ENCODE results near the gene MAPK10. TPM values are rescaled to one million over a fixed set of nuclear protein-coding genes. Genes with fewer than 3 reads are reported as not detected.

The MAPK10 gene
- total and polyA plus RNA-seq, 10 of the 15 experiments (the other 5 are each of a cell fraction or from before 2014, with no cell fraction given): 1.1 to 4.2 (median 2.4) TPM

DNA sequence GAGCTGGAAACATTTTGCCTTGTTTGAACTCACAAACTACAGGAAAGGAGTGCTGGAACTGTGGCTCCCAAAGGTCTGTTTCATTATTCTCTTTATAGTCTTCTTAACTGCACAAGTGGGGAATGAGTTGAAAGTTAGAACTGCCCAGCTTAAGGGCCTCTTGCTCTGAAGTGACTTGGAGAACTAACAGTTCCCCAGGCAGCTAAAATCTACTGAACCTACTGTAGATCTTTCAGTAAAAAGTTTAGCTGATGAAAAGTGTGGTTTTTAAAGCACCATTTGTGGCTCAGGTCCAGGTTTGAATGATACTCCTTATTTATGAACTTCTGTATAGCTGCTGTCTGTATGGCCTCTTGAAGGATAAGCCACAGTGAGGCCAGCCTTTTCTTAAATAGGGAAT is 353.8 kb downstream of the MAPK10 start (continued):
- TF ChIP-seq, protein P1, sequence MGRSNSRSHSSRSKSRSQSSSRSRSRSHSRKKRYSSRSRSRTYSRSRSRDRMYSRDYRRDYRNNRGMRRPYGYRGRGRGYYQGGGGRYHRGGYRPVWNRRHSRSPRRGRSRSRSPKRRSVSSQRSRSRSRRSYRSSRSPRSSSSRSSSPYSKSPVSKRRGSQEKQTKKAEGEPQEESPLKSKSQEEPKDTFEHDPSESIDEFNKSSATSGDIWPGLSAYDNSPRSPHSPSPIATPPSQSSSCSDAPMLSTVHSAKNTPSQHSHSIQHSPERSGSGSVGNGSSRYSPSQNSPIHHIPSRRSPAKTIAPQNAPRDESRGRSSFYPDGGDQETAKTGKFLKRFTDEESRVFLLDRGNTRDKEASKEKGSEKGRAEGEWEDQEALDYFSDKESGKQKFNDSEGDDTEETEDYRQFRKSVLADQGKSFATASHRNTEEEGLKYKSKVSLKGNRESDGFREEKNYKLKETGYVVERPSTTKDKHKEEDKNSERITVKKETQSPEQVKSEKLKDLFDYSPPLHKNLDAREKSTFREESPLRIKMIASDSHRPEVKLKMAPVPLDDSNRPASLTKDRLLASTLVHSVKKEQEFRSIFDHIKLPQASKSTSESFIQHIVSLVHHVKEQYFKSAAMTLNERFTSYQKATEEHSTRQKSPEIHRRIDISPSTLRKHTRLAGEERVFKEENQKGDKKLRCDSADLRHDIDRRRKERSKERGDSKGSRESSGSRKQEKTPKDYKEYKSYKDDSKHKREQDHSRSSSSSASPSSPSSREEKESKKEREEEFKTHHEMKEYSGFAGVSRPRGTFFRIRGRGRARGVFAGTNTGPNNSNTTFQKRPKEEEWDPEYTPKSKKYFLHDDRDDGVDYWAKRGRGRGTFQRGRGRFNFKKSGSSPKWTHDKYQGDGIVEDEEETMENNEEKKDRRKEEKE (IDR thresholded peaks at IDR 0.05): no peak
- TF ChIP-seq ZBED1 (IDR thresholded peaks at IDR 0.05; ENCODE audit: borderline replicate concordance): no peak

DNA sequence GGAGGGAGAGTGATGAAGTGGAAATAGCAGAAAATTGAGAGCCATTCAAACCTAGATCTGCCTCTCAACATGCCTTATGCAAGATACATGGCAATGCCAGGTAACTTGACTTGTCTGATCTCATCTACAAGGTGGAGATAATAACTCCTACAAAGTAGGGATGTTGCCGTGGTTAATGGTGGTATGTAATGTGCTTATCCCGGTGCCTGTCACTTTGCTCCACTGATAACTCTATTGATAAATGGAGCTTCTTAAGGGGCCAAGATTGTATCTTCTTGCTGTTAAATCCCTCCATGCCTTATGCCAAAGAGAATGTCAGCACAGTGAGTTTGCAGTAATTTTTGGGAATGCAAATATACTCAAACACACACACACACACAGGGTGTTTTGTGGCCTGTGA is 355.8 kb downstream of the MAPK10 start:
- in situ Hi-C loops (cut with MboI) (no loop called here), intact Hi-C loops (cut with micrococcal nuclease; ENCODE audit: unreplicated experiment) (no loop called here)
- Histone ChIP-seq H4K20me1 (ENCODE audit: control insufficient read depth, insufficient read depth) (no peaks in the 10 kb centered on the region), H3K9me3 (replicated peaks; ENCODE audit: control insufficient read depth, insufficient read depth, low read length) (no peaks in the 10 kb centered on the region), H3K9ac (ENCODE audit: control insufficient read depth, insufficient read depth, low read length) (no peak overlapping the region), H3K4me2 (ENCODE audit: control insufficient read depth, insufficient read depth) (no peak overlapping the region), H3K4me3 (no peak overlapping the region), H3K27me3 (replicated peaks in 1 of 2; ENCODE audit: control insufficient read depth in 2 of 2, insufficient read depth in 2 of 2, low read length in 1 of 2) (no peaks in the 10 kb centered on the region), H3K4me1 (ENCODE audit: control insufficient read depth, insufficient read depth, low read length) (no peaks in the 10 kb centered on the region), H3K27ac (ENCODE audit: control insufficient read depth, insufficient read depth) (no peak overlapping the region), H3K36me3 (ENCODE audit: control insufficient read depth in 2 of 2, insufficient read depth in 2 of 2, low read length in 1 of 2) (no peaks in the 10 kb centered on the region), H2AFZ (ENCODE audit: control insufficient read depth, low read depth, low read length) (no peak overlapping the region), H3K79me2 (ENCODE audit: control insufficient read depth, insufficient read depth, low read length) (no peaks in the 10 kb centered on the region)
- ChIA-PET POLR2A (no interaction called here), SMC1A (ENCODE audit: uncharacterized antibody, unreplicated experiment) (interaction anchor here (1.3 kb wide), 1 partner anchor 9 kb away, joined by 3 read pairs; no protein-coding TSS in a partner anchor), RAD21 (ENCODE audit: unreplicated experiment) (no interaction called here), CTCF (no interaction called here)
- 91% methylated on average over 2 of the region's 2 CpGs for WGBS (ENCODE audit: insufficient coverage, insufficient replicate concordance, low lambda C conversion rate, missing lambda C conversion rate)
- no peak for FAIRE-seq
- no peak for ATAC-seq
- TF ChIP-seq ZSCAN29 (IDR thresholded peaks at IDR 0.05): no peak
- TF ChIP-seq, protein P2, sequence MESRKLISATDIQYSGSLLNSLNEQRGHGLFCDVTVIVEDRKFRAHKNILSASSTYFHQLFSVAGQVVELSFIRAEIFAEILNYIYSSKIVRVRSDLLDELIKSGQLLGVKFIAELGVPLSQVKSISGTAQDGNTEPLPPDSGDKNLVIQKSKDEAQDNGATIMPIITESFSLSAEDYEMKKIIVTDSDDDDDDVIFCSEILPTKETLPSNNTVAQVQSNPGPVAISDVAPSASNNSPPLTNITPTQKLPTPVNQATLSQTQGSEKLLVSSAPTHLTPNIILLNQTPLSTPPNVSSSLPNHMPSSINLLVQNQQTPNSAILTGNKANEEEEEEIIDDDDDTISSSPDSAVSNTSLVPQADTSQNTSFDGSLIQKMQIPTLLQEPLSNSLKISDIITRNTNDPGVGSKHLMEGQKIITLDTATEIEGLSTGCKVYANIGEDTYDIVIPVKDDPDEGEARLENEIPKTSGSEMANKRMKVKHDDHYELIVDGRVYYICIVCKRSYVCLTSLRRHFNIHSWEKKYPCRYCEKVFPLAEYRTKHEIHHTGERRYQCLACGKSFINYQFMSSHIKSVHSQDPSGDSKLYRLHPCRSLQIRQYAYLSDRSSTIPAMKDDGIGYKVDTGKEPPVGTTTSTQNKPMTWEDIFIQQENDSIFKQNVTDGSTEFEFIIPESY (IDR thresholded peaks at IDR 0.05): no peak
- TF ChIP-seq, protein P3, sequence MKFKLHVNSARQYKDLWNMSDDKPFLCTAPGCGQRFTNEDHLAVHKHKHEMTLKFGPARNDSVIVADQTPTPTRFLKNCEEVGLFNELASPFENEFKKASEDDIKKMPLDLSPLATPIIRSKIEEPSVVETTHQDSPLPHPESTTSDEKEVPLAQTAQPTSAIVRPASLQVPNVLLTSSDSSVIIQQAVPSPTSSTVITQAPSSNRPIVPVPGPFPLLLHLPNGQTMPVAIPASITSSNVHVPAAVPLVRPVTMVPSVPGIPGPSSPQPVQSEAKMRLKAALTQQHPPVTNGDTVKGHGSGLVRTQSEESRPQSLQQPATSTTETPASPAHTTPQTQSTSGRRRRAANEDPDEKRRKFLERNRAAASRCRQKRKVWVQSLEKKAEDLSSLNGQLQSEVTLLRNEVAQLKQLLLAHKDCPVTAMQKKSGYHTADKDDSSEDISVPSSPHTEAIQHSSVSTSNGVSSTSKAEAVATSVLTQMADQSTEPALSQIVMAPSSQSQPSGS (IDR thresholded peaks at IDR 0.05; ENCODE audit: low read length): no peak
- no peak for DNase-seq (ENCODE audit: low read depth, low spot score)
- BruUV-seq (replicated peaks): no TSS peak

Measured in GM12878 (cell line).